ENCODE measurements around the gene SNRPA1.
"Not testable (repeated sequence)": the region's sequence is repeated elsewhere in the genome, so short reads cannot be mapped to it uniquely, and the experiment has no call there.

SNRPA1 gene

GRCh38 chr15:101296418-101297405 lies 1.7 kb upstream of the SNRPA1 start:
- in situ Hi-C loops (cut with MboI; ENCODE audit: low sequenced_read_pairs), result no loop called here

- in situ Hi-C loops (cut with MboI; ENCODE audit: low sequenced_read_pairs), result no loop called here
Observed at GRCh38 chr15:101295607-101296161, 636 bp upstream of the SNRPA1 start.

- in situ Hi-C loops (cut with MboI; ENCODE audit: low sequenced_read_pairs), result no loop called here
Observed at GRCh38 chr15:101293122-101293521, 1.9 kb downstream of the SNRPA1 start.

GRCh38 chr15:101288905-101289513 lies 6.0 kb downstream of the SNRPA1 start:
- in situ Hi-C loops (cut with MboI; ENCODE audit: low sequenced_read_pairs), result no loop called here

- in situ Hi-C loops (cut with MboI; ENCODE audit: low sequenced_read_pairs), result not testable (repeated sequence)
Observed at GRCh38 chr15:101287342-101287741, 7.7 kb downstream of the SNRPA1 start.

- in situ Hi-C loops (cut with MboI; ENCODE audit: low sequenced_read_pairs), result no loop called here
Observed at GRCh38 chr15:101286471-101287114, 8.5 kb downstream of the SNRPA1 start.

GRCh38 chr15:101283931-101284330 lies 11.1 kb downstream of the SNRPA1 start:
- in situ Hi-C loops (cut with MboI; ENCODE audit: low sequenced_read_pairs), result no loop called here

GRCh38 chr15:101280007-101280406 lies 15.0 kb downstream of the SNRPA1 start:
- in situ Hi-C loops (cut with MboI; ENCODE audit: low sequenced_read_pairs), result no loop called here

GRCh38 chr15:101277943-101278564 lies 17.0 kb downstream of the SNRPA1 start:
- in situ Hi-C loops (cut with MboI; ENCODE audit: low sequenced_read_pairs), result no loop called here

GRCh38 chr15:101277038-101277822 lies 17.8 kb downstream of the SNRPA1 start, which contains the start of gene SELENOS:
SELENOS (minus strand) TSS chr15:101277485; CDS start chr15:101277417, 68 bp downstream.
- in situ Hi-C loops (cut with MboI; ENCODE audit: low sequenced_read_pairs), result no loop called here

- in situ Hi-C loops (cut with MboI; ENCODE audit: low sequenced_read_pairs), result no loop called here
Observed at GRCh38 chr15:101276501-101277037, 18.5 kb downstream of the SNRPA1 start.

GRCh38 chr15:101275018-101275417 lies 20.0 kb downstream of the SNRPA1 start:
- in situ Hi-C loops (cut with MboI; ENCODE audit: low sequenced_read_pairs), result no loop called here

- in situ Hi-C loops (cut with MboI; ENCODE audit: low sequenced_read_pairs), result loop anchor here (25.0 kb wide), 1 partner anchor 236 kb away; no protein-coding TSS in a partner anchor
Observed at GRCh38 chr15:101273534-101273933, 21.5 kb downstream of the SNRPA1 start.

GRCh38 chr15:101272584-101272983 lies 22.5 kb downstream of the SNRPA1 start:
- in situ Hi-C loops (cut with MboI; ENCODE audit: low sequenced_read_pairs), result loop anchor here (25.0 kb wide), 1 partner anchor 235 kb away; no protein-coding TSS in a partner anchor

GRCh38 chr15:101269479-101270223 lies 25.4 kb downstream of the SNRPA1 start:
- in situ Hi-C loops (cut with MboI; ENCODE audit: low sequenced_read_pairs), result loop anchor here (25.0 kb wide), 1 partner anchor 232 kb away; no protein-coding TSS in a partner anchor

- in situ Hi-C loops (cut with MboI; ENCODE audit: low sequenced_read_pairs), result loop anchor here (25.0 kb wide), 1 partner anchor 230 kb away; no protein-coding TSS in a partner anchor
Observed at GRCh38 chr15:101267320-101268104, 27.5 kb downstream of the SNRPA1 start.

GRCh38 chr15:101266787-101267186 lies 28.3 kb downstream of the SNRPA1 start:
- in situ Hi-C loops (cut with MboI; ENCODE audit: low sequenced_read_pairs), result loop anchor here (25.0 kb wide), 1 partner anchor 229 kb away; no protein-coding TSS in a partner anchor

- in situ Hi-C loops (cut with MboI; ENCODE audit: low sequenced_read_pairs), result loop anchor here (25.0 kb wide), 1 partner anchor 229 kb away; no protein-coding TSS in a partner anchor
Observed at GRCh38 chr15:101266034-101266433, 29.0 kb downstream of the SNRPA1 start.
